WI38 (cell line): ENCODE measurements around the gene RNF17.

Experiments used
- H3K4me3 ChIP-seq: 2 replicates; pipeline ENCODE4 v1.5.1; 2011; ENCODE audit warnings: low read depth, mild to moderate bottlenecking, control low read depth, low read length
- TF ChIP-seq, protein P1 (sequence below): IDR thresholded peaks from 2 replicates; pipeline ENCODE4 v1.5.1; 2012; ENCODE audit warnings: low read depth, mild to moderate bottlenecking, control low read depth, low read length

The RNF17 gene

DNA sequence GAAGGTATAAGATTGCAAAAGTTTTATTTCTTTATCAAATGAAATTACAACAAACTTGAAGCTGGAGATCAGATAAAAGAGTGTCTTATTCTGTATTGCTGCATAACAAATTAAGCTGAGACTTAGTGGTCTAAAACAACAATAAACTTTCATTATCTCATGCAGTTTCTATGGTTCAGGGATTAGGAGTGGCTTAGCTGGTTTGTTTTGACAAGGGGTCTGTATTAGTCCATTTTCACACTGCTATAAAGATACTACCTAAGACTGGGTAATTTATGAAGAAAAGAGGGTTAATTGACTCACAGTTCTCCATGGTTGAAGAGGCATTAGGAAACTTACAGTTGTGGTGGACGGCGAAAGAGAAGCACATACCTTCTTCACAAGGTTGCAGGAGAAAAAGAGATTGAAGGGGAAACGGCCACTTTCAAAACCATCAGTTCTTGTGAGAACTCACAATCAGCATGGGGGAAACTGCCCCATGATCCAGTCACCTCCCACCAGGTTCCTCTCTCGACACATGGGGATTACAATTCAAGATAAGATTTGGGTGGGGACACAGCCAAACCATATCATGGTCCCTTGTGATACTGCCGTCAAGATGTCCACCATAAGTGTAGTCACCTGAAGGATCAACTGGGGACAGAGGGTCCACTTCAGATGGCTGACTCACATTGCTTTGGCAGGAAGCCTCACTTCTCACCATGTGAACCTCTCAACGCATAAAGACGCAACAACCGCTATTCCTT, 97.8 kb downstream of the RNF17 start:
- TF ChIP-seq, protein P1, sequence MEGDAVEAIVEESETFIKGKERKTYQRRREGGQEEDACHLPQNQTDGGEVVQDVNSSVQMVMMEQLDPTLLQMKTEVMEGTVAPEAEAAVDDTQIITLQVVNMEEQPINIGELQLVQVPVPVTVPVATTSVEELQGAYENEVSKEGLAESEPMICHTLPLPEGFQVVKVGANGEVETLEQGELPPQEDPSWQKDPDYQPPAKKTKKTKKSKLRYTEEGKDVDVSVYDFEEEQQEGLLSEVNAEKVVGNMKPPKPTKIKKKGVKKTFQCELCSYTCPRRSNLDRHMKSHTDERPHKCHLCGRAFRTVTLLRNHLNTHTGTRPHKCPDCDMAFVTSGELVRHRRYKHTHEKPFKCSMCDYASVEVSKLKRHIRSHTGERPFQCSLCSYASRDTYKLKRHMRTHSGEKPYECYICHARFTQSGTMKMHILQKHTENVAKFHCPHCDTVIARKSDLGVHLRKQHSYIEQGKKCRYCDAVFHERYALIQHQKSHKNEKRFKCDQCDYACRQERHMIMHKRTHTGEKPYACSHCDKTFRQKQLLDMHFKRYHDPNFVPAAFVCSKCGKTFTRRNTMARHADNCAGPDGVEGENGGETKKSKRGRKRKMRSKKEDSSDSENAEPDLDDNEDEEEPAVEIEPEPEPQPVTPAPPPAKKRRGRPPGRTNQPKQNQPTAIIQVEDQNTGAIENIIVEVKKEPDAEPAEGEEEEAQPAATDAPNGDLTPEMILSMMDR, result no peak

DNA sequence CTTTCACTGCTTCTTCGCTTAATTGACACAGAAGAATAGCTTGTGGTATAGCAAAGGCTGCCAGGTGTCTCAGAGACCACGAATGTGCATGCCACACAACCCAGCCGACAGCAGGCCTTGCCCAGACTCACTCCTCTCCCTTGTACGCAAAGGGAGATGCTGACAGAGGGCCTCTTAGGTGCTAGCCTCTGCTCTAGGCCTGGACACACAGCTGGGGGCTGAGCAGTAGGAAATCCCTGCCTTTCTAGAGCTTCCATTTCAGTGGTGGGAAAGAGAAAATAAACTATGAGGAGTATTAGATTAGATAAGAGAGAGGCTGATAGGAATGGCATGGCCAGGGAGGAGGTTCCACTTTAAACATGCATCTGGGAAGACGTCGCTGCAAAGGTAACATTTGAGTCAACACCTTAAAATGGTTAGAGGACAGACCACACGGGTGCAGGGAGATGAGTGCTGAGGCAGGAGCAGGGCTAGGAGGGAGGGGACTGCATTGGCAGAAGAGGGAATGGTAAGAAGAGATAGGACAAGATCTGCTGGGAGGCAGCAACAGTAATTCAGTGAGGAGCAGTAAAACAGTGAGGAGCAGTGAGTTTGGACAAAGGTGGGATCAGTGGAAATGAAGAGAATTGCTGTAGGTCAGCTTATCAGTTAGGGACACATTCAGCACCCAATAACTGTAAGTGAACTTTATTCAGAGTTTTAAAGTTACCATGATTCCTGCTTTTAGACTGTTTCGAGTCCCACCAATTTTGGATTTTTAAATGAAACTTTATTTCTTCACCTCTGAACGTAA, 100.0 kb downstream of the RNF17 start:
- TF ChIP-seq, protein P1, result no peak

More for the DNA sequence above, 97.8 kb downstream of the RNF17 start:
- no peak overlapping the region for H3K4me3 ChIP-seq

DNA sequence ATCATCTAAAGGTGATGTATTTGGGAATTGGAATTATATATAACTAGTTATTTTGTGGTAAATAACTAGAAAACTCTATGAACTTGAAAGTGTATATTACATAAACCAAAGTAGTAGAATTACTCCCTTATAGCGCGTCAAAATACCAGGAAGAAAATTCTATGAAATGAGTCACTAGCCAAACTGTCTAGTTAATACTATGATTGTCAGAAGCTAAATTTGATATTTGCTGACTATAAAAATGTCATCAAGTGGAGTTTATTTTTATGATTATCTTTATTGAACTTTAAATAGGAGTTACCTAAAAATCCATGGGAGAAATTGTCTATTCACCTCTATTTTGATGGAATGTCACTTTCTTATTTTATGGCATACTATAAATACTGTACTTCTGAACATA, 100.6 kb downstream of the RNF17 start:
- TF ChIP-seq, protein P1, result no peak

More for the DNA sequence above, 100.0 kb downstream of the RNF17 start:
- H3K4me3 ChIP-seq, result no peak overlapping the region

GRCh38 chr13:24865163-24865953, 101.4 kb downstream of the RNF17 start:
- H3K4me3 ChIP-seq, result no peak overlapping the region
- TF ChIP-seq, protein P1, result no peak

More for the DNA sequence above, 100.6 kb downstream of the RNF17 start:
- H3K4me3 ChIP-seq, result no peak overlapping the region

GRCh38 chr13:24866488-24866887, 102.5 kb downstream of the RNF17 start:
- TF ChIP-seq, protein P1, result no peak
- H3K4me3 ChIP-seq, result no peak overlapping the region

DNA sequence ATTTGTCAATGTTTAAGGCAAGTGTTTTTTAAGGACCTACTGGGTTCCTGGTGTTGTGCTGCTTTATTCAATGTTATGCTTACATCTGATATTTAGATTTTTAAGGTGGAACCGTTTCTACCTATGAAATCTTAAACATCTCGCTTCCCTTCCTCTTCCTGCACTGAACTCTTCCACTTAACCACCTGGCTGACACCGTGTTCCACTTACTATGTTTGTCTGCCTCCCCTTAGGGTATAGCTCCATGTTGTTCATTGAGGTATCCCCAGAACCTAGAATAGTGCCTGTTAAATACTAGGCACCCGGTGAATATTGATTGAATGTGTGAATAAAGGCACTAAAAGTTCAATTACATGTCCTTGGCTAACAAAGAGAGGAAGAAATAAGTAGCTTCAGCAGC, 104.9 kb downstream of the RNF17 start:
- H3K4me3 ChIP-seq, result no peak overlapping the region
- TF ChIP-seq, protein P1, result no peak
